Measurements from ENCODE around the gene CENATAC.
"Not testable (repeated sequence)": the region's sequence is repeated elsewhere in the genome, so short reads cannot be mapped to it uniquely, and the experiment has no call there.

The CENATAC gene

DNA sequence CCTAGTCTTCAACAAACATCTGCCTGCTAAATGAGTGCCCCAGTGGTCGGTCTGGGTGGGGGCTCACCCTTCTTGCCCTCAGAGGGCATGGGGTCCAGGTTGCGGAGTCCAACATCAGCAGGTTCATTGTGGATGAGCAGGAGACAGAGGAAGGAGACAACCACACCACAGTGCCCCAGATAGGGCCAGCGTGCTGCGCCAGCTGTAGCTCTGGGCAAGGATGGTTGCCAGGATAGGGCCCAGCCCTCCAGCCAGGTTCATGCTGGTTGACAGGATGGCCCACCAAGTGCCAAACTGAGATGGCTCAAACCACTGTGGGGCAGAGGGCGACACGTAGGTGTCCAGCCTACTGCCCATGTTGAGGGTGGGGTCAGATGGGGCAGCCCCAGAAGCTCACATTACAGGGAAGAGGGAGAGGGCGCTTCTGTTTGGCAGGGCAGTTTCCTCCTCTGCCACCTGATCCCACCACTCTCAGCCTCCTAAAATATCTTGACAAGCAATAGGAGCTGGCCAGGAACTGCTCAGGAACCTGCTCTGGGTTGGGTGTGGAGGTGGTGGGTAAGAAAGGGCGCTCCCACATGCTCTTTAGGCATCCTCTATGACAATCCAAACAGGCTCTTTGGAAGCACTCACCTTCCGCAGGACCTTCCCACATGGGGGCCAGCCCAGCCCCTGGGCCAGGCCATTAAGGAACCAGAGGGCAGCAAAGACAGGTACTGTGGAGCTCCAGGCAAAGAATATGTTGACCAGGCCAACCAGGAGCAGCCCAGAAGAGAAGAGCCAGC lies 29.8 kb downstream of the CENATAC start:
- no peak for DNase-seq

DNA sequence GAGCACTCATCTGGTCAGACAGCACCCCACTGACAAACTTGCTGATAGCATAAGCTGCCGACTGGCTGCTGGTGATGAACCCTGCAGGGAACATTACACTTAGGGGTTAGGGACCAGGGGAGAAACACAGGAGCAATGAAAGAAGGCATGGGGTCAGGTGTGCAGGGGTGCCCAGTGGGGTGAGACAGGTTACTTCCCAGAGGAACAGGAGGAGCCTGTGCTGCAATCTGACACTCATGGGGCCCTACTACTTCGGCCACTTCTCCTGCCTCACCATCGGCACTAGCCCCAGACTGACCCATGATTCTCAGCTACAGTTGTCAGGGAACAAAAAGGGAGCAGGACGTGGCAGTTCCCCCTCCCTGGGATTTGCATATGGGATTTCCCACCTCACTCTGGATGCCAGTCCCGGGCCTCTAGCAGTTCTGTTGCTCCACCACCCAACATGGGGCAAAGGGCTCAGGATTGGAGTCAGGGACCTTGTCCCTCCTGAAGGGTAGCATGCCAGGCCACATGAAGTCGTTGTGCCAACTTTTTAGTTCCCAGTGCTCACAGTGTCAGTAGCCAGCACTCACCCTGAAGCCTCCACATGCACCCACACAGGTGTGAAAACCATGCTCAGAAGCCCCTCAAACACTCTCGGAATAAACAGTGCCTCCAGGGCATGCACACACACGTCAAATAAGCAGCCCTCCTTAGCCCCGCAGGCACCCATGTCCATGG lies 30.6 kb downstream of the CENATAC start:
- DNase-seq: no peak

DNA sequence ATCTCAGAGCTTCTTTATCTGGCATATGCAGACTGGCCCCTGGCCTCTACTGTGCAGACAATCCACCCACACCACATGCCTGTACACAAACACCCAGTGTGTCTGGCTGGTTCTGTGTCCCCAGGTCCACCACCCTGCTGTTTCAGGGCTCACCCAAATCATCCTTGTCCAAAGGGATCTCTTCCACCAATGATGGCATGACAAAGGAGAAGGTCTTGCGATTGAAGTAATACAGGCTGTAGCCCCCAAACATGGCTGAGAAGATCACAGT lies 31.1 kb downstream of the CENATAC start:
- no peak for DNase-seq

DNA sequence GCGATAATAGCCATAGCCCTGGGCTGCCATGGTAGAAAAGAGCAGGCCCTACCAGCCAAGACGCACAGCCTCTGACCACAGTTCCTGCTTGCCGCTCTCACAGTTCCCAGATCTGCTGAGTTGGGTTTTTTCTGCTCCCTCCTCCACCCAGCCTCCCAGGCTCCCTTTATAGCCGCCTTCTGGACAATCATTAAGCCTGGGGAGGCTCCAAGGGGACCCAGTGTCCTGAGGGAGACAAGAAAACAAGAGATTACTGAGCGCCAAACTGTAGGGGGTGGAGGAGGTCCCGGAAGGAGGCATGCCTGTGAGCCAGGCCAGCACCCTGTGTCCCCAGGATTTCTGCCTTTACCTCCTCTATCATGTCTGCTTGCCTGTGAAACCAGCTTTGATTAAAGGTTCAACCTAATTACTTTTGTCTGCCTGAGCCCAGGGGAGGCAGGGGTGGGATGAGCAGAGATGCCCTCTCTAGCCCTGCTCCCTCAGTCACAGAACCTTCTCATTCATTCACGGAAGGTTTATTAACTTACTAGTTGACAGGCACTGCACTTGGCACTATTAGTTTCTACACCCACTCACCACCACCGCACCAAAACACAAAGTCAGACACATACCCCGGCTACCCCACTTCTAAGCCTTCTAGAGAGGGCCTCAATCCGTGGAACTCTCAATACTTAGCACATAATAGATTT lies 31.5 kb downstream of the CENATAC start:
- no peak for DNase-seq

DNA sequence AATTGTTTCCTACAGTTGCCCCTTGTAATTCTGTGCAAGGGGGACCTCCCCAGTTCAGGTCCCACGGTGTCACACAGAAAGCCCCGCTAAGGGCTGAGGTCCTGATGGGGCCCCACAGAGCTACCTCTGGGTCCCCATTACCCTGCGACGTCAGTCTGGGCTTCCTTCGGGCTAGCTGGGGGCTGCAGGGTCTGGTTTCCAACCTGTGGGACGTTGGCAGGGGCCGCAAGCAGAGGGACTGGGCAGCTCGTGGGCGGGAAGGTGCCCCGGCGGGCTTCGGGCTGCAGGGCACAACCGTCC lies 32.0 kb downstream of the CENATAC start:
- no peak for DNase-seq

DNA sequence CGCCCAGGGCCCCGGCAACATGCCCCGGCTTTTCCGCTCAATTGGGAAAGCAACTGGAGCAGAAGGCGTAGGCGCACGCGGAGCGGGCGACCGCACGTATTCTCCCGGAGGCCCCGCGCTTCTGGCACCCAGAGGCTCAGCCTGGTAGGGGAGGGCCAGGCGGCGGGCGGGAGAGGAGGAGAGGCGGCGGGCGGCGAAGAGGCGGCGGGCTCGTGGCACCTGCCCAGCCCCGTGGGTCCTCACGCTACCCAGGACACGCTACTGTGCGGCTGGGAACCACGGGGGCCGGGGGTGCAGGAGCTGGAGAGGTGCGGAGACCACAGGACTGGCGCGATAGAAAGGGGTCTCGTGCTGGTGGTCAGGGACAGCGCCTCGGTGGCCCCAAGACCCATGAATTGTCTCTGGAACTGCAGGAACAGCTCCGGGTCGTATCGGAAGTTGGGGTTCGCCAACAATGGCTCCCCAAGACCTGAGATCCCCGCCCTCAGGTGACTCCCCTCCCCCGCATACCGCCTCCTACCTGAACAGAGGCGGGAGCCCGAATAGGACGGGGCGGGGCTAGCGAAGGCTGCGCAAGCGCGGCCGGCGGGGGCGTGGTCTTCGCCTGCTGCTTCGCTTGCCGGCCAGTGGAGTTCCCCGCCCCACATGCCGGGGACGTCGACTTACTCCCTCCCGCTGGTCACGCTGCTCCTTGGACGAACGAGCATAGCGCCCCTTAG lies 32.5 kb downstream of the CENATAC start, which contains the start of gene SLC37A4:
Gene SLC37A4, minus strand, starts transcription at position 549 of the 719 bp plus-strand sequence.
- peak; percentile 100 for DNase-seq

DNA sequence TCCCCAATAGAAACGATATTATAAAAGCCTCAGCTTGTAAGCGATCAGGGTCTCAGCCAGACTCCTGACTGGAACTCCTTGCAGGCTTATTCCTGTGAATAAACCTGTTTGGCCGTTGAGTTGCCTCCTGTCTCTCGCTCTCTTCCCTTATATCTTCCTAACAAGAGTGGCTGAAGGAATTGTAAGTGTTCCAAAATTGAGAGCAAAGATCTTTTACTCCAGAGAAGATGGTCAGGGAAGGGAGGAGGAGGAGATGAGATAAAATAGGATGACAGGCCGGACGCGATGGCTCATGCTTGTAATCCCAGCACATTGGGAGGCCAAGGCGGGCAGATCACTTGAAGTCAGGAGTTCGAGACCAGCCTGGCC lies 34.0 kb downstream of the CENATAC start:
- DNase-seq: no peak

DNA sequence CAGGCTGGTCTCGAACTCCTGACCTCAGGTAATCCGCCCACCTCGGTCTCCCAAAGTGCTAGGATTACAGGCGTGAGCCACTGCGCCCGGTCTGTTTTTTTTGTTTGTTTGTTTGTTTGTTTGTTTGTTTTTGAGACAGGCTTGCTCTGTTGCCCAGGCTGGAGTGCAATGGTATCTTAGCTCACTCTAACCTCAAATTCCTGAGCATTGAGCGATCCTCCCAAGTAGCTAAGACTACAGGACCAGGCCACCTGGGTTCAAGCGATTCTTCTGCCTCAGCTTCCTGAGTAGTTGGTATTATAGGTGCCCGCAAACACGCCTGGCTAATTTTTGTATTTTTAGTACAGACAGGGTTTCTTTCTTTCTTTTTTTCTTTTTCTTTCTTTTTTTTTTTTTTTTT lies 35.5 kb downstream of the CENATAC start:
- not testable (repeated sequence) for DNase-seq

DNA sequence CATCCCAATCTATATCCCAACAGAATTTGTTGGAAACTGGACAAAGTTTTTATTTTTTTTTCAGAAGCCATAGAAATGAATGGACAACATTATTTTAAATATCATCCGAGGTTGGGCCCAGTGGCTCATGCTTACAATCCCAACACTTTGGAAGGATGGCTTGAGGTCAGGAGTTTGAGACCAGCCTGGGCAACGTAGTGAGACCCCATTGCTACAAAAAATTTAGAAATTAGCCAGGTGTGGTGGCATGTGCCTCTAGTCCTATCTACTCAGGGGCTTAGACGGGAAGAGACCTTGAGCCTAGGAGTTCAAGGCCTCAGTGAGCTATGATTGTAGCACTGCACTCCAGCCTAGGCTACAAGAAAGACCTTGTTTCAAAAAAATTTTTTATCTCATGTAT lies 36.9 kb downstream of the CENATAC start:
- DNase-seq: no peak

DNA sequence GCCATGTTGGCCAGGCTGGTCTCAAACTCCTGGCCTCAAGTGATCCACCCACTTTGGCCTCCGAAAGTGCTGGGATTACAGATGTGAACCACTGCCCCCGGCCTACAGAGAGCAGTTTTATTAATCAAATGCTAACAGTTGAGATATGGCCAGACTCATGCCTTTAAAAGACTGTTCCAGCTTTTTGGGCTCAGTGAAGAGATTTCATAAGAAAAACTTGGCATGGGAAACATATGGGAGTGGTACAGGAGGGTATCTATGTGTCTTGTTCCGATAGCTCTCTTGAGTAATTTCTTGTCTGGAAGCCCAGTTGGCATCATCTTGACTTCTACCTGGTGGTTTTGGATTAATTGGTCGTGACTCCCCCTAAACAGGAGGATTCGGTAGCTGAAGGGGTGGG lies 40.9 kb downstream of the CENATAC start:
- no peak for DNase-seq

DNA sequence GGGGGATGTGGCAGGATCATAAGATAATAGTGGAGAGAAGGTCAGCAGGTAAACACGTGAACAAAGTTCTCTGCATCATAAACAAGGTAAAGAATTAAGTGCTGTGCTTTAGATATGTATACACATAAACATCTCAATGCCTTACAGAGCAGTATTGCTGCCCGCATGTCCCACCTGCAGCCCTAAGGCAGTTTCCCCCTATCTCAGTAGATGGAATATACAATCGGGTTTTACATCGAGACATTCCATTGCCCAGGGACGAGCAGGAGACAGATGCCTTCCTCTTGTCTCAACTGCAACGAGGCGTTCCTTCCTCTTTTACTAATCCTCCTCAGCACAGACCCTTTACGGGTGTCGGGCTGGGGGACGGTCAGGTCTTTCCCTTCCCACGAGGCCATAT lies 41.5 kb downstream of the CENATAC start:
- not testable (repeated sequence) for DNase-seq

DNA sequence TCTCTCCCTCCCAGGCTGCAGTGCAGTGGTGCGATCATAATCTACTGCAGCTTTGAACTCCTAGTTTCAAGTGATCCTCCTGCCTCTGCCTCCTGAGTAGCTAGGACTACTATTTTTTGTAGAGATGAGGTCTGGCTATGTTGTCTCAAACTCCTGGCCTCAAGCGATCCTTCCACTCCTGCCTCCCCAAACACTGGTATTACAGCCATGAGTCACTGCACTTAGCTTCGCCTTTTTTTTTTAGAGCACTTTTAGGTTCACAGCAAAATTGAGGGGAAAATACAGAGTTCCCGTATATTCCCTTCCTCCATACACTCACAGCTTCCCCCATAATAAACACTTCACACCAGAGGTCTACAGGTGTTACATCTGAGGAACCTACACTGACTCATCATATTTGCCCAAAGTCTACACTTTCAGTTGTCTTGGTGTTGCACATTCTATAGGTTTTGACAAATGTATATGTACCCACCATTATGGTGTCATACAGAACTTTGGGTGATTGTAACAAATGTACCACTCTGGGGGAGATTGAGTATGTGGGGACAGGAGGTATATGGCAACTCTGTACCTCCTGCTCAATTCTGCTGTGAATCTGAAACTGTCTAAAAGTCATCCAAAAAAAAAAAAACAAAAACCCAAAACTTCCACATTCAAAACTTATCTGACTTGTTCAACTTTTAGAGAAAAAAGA lies 44.0 kb downstream of the CENATAC start:
- no peak for DNase-seq

DNA sequence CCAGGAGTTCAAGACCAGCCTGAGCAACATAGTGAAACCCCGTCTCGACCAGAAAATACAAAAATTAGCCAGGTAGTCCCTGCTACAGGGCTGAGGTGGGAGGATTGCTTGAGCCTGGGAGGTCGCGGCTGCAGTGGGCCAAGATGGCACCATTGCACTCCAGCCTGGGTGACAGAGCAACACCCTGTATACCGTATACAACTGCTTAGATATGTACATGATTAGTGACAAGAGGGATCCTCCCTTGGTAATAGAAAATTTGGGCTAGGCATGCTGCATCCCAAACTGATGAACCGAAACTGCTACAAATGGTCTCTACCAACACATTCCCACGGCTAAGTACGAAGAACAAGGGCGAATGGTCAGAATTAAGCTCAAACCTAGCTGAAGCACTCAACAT lies 45.0 kb downstream of the CENATAC start:
- DNase-seq: no peak

DNA sequence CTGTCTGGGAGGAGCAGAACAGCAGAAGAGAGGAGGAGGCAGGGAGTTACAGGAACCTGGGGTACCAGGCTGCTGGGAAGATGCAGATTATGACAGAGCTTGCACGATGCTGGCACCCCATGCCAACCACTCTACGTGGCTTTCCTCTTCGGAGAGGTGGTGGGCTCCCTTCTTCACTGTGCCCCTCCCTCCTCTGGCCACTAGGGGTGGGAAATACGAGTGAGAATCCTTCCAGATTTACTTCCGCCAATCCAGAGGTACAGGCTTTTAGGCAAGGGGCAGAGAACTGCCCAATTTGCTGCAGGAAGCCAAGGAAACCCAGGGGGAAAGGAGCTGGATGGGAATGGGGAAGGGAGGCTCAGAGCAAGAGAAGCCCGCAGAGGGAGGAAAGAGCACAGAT lies 46.8 kb downstream of the CENATAC start:
- no peak for DNase-seq

DNA sequence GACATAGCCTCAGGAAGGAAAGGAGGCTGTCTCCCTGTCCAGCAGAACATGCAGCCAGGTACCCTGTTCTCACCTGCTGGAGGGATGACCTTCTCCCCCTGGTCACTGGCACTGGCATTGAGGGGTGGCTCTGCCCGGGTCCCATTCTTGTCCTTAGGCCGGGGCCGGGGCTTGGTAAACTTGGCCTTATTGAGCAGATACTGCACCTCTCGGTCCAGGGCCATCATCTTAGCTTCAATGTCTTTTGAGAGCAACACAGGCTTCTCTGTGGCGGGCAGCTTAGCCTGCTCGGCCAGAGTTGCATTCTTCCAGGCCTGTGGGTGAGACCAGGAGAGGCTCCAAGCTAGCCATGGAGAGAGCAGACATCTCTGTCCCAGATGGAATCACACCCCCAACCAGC lies 48.6 kb downstream of the CENATAC start:
- DNase-seq: no peak

DNA sequence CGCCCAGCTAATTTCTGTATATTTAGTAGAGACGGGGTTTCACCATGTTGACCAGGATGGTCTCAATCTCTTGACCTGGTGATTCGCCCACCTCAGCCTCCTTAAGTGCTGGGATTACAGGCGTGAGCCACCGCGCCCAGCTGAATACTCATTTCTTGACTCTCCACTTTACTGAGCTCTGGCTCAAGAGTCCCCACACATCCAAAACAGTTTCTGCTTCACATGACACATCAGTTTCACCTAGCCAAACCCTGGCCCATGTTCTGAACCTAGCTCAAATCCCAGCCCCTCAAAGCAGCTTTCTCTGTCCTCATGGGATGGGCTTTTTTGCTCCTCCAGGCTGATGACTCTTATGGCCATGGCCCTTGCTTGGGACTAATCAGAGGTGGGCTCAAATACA lies 49.3 kb downstream of the CENATAC start:
- DNase-seq: no peak

DNA sequence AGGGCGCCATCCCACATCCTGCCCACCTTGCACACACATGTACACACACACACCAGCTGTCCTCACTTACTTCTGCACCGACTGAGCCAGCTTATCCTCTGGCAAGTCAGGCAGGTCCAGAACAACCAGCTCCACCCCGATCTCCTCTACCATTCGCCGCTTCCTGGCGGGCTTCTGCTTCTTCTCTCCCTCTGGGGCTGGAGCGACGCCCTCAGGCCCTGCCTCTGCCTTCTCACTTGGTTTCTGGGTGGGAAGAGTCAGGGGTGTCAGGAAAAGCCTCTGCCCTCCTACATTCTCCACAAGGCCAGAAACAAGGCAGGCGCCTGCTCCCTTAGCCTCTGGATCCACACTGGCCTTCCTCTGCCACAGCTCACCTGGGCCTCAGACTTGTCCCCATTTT lies 50.7 kb downstream of the CENATAC start:
- no peak for DNase-seq

DNA sequence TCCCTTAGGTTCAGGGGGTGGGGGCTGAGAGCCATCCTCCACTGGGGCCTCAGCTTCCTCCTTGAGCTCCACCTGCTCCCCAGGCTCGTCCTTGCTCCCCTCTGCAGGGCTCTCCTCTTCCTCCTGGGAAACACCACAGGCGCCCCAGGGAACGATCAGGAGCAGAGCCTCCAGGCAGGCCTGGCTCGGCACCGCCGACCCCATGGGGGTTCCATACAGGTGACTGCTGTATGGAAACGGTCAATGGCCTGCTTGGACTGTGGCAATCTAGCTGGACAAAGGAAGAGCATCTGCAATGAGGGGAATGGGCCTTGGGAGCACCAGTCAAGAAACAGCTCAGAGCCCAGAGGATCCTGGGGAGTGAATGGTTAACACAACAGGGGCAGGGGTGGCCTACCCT lies 51.1 kb downstream of the CENATAC start:
- DNase-seq: no peak

DNA sequence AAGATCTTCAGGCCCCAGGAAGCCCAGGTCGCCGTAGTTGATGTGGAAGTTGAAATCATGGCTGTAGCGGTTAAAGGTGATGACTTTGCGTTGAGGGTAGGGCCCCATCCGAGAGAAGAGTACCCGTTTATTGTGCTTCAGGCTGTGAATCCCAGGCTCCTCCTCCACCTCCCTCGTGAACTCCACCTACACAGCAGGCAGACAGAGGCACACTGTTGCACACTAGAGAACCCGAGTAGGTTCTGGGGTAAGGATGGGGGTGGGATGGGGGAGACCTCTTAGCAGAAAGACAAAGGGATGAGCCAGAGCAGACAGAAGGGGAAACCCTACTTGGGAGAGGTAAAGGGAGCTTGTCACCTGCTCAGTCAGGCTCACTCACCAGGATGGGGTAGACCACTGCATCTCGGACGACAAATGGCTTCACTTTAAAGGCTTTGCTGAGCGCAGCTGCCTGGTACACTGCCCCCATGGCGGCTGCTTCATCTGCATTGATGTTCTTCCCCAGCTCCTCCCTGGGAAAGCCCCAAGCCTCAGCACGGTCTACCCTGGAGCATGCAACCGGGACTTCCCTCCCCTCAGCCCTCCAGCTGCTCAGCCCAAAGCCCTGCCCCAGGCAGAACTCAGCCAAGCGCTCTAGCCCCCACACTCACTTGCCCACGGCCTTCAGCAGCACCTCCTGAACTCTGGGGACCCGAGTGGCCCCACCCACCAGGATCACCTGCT lies 53.7 kb downstream of the CENATAC start:
- peak; percentile 46 for DNase-seq

DNA sequence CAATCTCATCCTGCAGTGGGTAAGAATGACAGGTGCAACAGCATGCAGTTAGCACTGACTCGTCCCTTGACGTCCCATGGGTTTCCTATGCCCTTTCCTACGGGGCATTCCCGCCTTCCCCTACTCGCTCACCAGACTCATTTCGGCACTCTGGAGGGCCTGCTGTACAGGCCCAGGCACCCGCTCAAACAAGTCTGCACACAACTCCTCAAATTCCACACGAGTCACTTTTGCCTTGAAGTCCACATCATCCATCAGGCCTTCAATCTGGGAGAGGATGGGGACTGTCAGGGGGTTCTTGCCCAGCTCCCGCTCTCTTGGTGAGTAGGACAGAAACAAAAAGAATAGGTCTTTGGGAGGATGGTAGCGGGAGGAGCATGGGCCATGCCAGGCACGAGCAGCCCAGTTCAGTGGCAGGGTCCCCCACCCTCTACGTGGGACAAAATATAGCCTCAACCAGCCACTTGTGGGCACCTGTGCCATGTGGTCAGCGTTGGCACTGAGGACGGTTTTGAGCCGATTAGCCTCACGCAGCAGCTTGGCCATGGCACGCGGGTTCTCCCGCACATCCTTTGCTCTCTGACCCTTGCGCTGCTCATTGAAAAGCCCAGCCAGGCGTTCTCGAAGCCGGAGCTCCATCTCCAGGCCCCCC lies 54.4 kb downstream of the CENATAC start:
- no peak for DNase-seq

DNA sequence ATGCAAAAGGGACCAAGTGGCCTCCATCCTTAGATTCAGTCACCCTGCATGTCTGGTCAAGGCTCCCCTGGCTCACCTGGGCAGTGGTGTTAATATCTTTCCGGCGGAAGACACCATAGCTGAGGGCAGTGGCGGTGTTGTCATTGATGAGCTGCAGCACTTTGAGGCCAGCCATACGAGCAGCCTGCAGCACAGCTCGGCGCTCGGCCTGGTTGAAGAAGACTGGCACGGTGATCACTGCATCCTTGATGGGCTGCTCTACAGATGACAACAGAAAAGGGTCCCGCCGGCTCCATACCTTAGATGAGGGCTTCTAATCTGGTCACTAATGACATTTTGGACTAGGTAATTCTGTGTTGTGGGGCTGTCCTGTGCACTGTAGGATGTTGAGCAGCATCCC lies 56.5 kb downstream of the CENATAC start:
- no peak for DNase-seq

DNA sequence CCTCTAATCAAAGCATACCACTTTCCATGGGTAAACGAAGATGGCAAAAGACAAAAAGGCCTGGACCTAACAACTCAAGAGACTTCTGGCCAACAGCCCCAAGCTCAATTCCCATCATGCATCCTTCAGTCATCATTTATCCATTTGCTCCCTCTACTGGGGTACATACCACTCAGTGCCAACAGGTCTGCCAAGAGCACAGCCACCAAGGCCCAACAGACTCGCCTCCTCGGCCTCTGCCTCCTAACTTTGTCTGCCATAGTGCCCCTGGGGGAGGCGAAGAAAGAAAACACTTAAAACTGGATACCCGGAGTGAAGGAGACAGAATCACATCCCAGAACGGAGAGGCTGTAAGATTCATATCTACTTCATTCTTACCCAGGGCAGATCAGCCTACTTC lies 58.0 kb downstream of the CENATAC start:
- peak; percentile 18 for DNase-seq
